ENCODE measurements around the gene CCDC81. TPM values are rescaled to one million over a fixed set of nuclear protein-coding genes. Genes with fewer than 3 reads are reported as not detected.

The CCDC81 gene
- total and polyA plus RNA-seq, 2 of the 4 experiments (the other 2 are of a cell fraction), result 3.1 to 6.5 TPM

- no peak for DNase-seq
- no peak overlapping the region for H2BK5ac ChIP-seq (ENCODE audit: low read depth, low read length, poor library complexity, severe bottlenecking)
- no peaks in the 10 kb centered on the region for H3K27me3 ChIP-seq (ENCODE audit: control insufficient read depth, insufficient read depth, low read length)
- H3K56ac ChIP-seq (ENCODE audit: extremely low read depth, insufficient read depth, low read length), result no peak overlapping the region
- TF ChIP-seq RCOR1 (IDR thresholded peaks at IDR 0.05; ENCODE audit: insufficient replicate concordance, low read length), result no peak
- TF ChIP-seq NFE2L2 (IDR thresholded peaks at IDR 0.05; ENCODE audit: low read depth, low read length), result no peak
- TF ChIP-seq CEBPB (IDR thresholded peaks at IDR 0.05; ENCODE audit: low read depth, low read length), result no peak
- no peak for TF ChIP-seq CHD1 (IDR thresholded peaks at IDR 0.05; ENCODE audit: low read depth, low read length)
- H3K18ac ChIP-seq (ENCODE audit: low read depth, low read length), result no peak overlapping the region
- no peak for ATAC-seq (ENCODE audit: low read depth)
- ChIA-PET POLR2A (ENCODE audit: unreplicated experiment) (no interaction called here), CTCF (no interaction called here)
- peaks cover 2% of the 10 kb centered on the region; the same call in 1 of the 2 replicates for H3K4me1 ChIP-seq (ENCODE audit: control insufficient read depth, insufficient read depth, low read length)
- H3K36me3 ChIP-seq (ENCODE audit: control insufficient read depth, insufficient read depth, low read length), result no peaks in the 10 kb centered on the region
- no peak overlapping the region for H2BK120ac ChIP-seq (ENCODE audit: low read depth, low read length)
- in situ Hi-C loops (cut with MboI; ENCODE audit: low sequenced_read_pairs), result no loop called here
- no peaks in the 10 kb centered on the region for H3K9me1 ChIP-seq (ENCODE audit: insufficient read depth, low read length)
- no peak overlapping the region for H4K91ac ChIP-seq (ENCODE audit: insufficient read depth, low read depth, low read length)
- H3K4ac ChIP-seq (ENCODE audit: low read depth, low read length), result no peak overlapping the region
- no peak overlapping the region for H2AK9ac ChIP-seq (replicated peaks; ENCODE audit: low read depth, low read length, poor library complexity)
- dilution Hi-C loops (cut with HindIII; ENCODE audit: low sequenced_read_pairs, unreplicated experiment), result no loop called here
- no peak overlapping the region for H2AFZ ChIP-seq (replicated peaks; ENCODE audit: low read length, poor library complexity)
- no peak overlapping the region for H3K27ac ChIP-seq (ENCODE audit: insufficient read depth, low read length)
- H3K14ac ChIP-seq (replicated peaks; ENCODE audit: low read depth, low read length), result no peak overlapping the region
- no peak overlapping the region for H3K4me3 ChIP-seq (ENCODE audit: insufficient read depth, low read depth, low read length)
- no peaks in the 10 kb centered on the region for H3K9me3 ChIP-seq (ENCODE audit: control insufficient read depth, insufficient read depth, low read length)
- no peaks in the 10 kb centered on the region for H3K79me1 ChIP-seq (ENCODE audit: low read depth in 1 of 2, low read length in 2 of 2)
- WGBS, 2 experiments (ENCODE audit: extremely low coverage in 2 of 2, insufficient read length in 1 of 2), result 100% methylated on average over 2 of the region's 4 CpGs; no CpG with 5 or more reads in 1 of the 2 experiments
- no peak overlapping the region for H3K23ac ChIP-seq (ENCODE audit: low read depth, low read length)
- no peak overlapping the region for H3K4me2 ChIP-seq (ENCODE audit: low read depth, low read length)
- intact Hi-C loops (cut with micrococcal nuclease), result no loop called here
- no peak overlapping the region for H4K5ac ChIP-seq (ENCODE audit: low read depth, low read length)
- no peak overlapping the region for H2BK15ac ChIP-seq (ENCODE audit: low read depth, low read length)
- no peak overlapping the region for H2BK20ac ChIP-seq (ENCODE audit: low read depth, low read length)
- H4K20me1 ChIP-seq (ENCODE audit: insufficient read depth, low read length), result no peaks in the 10 kb centered on the region
- H4K8ac ChIP-seq (ENCODE audit: low read depth in 2 of 2, low read length in 2 of 2), result no peak overlapping the region
- no peak overlapping the region for H3K9ac ChIP-seq (ENCODE audit: low read depth, low read length)
- no TSS peak for BruUV-seq (replicated peaks)
- H2AK5ac ChIP-seq (ENCODE audit: low read depth, low read length), result no peak overlapping the region
Measured at GRCh38 chr11:86370171-86370570, 4.5 kb upstream of the CCDC81 start.
